ENCODE measurements around the gene PDS5B.

- TF ChIP-seq CTCF (IDR thresholded peaks at IDR 0.05), result no peak
- TF ChIP-seq POLR2AphosphoS5 (IDR thresholded peaks at IDR 0.05), result no peak
- no peak for TF ChIP-seq POLR2A (IDR thresholded peaks at IDR 0.05)
These were observed 2.5 kb downstream of the PDS5B start for GRCh38 chr13:32588736-32589135.
